ENCODE measurements around the gene SNCG.
"Not testable (repeated sequence)": the region's sequence is repeated elsewhere in the genome, so short reads cannot be mapped to it uniquely, and the experiment has no call there.

The SNCG gene

GRCh38 chr10:86999802-87000403 lies 41.5 kb downstream of the SNCG start:
- not testable (repeated sequence) for H3K9me3 ChIP-seq (ENCODE audit: control insufficient read depth in 1 of 2, low read length in 2 of 2); H3K9ac ChIP-seq (ENCODE audit: low read depth in 1 of 2, low read length in 2 of 2); H3K27me3 ChIP-seq (ENCODE audit: control insufficient read depth in 1 of 2, insufficient read depth in 2 of 2, low read length in 2 of 2); H3K4me3 ChIP-seq (ENCODE audit: low read depth in 1 of 2, low read length in 2 of 2); H3K27ac ChIP-seq (ENCODE audit: low read depth, low read length); H3K36me3 ChIP-seq (ENCODE audit: control insufficient read depth in 1 of 2, insufficient read depth in 2 of 2, low read length in 2 of 2); H3K4me1 ChIP-seq (ENCODE audit: control insufficient read depth in 1 of 2, insufficient read depth in 2 of 2, low read length in 2 of 2)

GRCh38 chr10:87000491-87000890 lies 42.1 kb downstream of the SNCG start:
- no peaks in the 10 kb centered on the region for H3K27me3 ChIP-seq (ENCODE audit: control insufficient read depth in 1 of 2, insufficient read depth in 2 of 2, low read length in 2 of 2)
- no peaks in the 10 kb centered on the region for H3K9me3 ChIP-seq (ENCODE audit: control insufficient read depth in 1 of 2, low read length in 2 of 2)
- H3K4me3 ChIP-seq (ENCODE audit: low read depth in 1 of 2, low read length in 2 of 2): no peak overlapping the region
- H3K36me3 ChIP-seq (ENCODE audit: control insufficient read depth in 1 of 2, insufficient read depth in 2 of 2, low read length in 2 of 2): no peaks in the 10 kb centered on the region
- H3K9ac ChIP-seq (ENCODE audit: low read depth in 1 of 2, low read length in 2 of 2): no peak overlapping the region
- H3K4me1 ChIP-seq (ENCODE audit: control insufficient read depth in 1 of 2, insufficient read depth in 2 of 2, low read length in 2 of 2): no peaks in the 10 kb centered on the region
- H3K27ac ChIP-seq (ENCODE audit: low read depth, low read length): no peak overlapping the region

- H3K4me1 ChIP-seq (ENCODE audit: control insufficient read depth in 1 of 2, insufficient read depth in 2 of 2, low read length in 2 of 2); H3K9ac ChIP-seq (ENCODE audit: low read depth in 1 of 2, low read length in 2 of 2); H3K27ac ChIP-seq (ENCODE audit: low read depth, low read length); H3K27me3 ChIP-seq (ENCODE audit: control insufficient read depth in 1 of 2, insufficient read depth in 2 of 2, low read length in 2 of 2); H3K4me3 ChIP-seq (ENCODE audit: low read depth in 1 of 2, low read length in 2 of 2); H3K9me3 ChIP-seq (ENCODE audit: control insufficient read depth in 1 of 2, low read length in 2 of 2); H3K36me3 ChIP-seq (ENCODE audit: control insufficient read depth in 1 of 2, insufficient read depth in 2 of 2, low read length in 2 of 2): not testable (repeated sequence)
Observed at GRCh38 chr10:87007124-87007523, 48.7 kb downstream of the SNCG start.

- H3K9ac ChIP-seq (ENCODE audit: low read depth in 1 of 2, low read length in 2 of 2); H3K27ac ChIP-seq (ENCODE audit: low read depth, low read length); H3K27me3 ChIP-seq (ENCODE audit: control insufficient read depth in 1 of 2, insufficient read depth in 2 of 2, low read length in 2 of 2); H3K4me3 ChIP-seq (ENCODE audit: low read depth in 1 of 2, low read length in 2 of 2); H3K4me1 ChIP-seq (ENCODE audit: control insufficient read depth in 1 of 2, insufficient read depth in 2 of 2, low read length in 2 of 2); H3K9me3 ChIP-seq (ENCODE audit: control insufficient read depth in 1 of 2, low read length in 2 of 2); H3K36me3 ChIP-seq (ENCODE audit: control insufficient read depth in 1 of 2, insufficient read depth in 2 of 2, low read length in 2 of 2): not testable (repeated sequence)
Observed at GRCh38 chr10:87007674-87008073, 49.3 kb downstream of the SNCG start.

GRCh38 chr10:87008303-87008702 lies 49.9 kb downstream of the SNCG start:
- not testable (repeated sequence) for H3K27me3 ChIP-seq (ENCODE audit: control insufficient read depth in 1 of 2, insufficient read depth in 2 of 2, low read length in 2 of 2); H3K27ac ChIP-seq (ENCODE audit: low read depth, low read length)

GRCh38 chr10:87009134-87009696 lies 50.8 kb downstream of the SNCG start:
- H3K27ac ChIP-seq (ENCODE audit: low read depth, low read length); H3K4me3 ChIP-seq (ENCODE audit: low read depth in 1 of 2, low read length in 2 of 2); H3K4me1 ChIP-seq (ENCODE audit: control insufficient read depth in 1 of 2, insufficient read depth in 2 of 2, low read length in 2 of 2); H3K9ac ChIP-seq (ENCODE audit: low read depth in 1 of 2, low read length in 2 of 2); H3K9me3 ChIP-seq (ENCODE audit: control insufficient read depth in 1 of 2, low read length in 2 of 2); H3K36me3 ChIP-seq (ENCODE audit: control insufficient read depth in 1 of 2, insufficient read depth in 2 of 2, low read length in 2 of 2); H3K27me3 ChIP-seq (ENCODE audit: control insufficient read depth in 1 of 2, insufficient read depth in 2 of 2, low read length in 2 of 2): not testable (repeated sequence)

More at GRCh38 chr10:87008303-87008702, 49.9 kb downstream of the SNCG start:
- H3K9ac ChIP-seq (ENCODE audit: low read depth in 1 of 2, low read length in 2 of 2); H3K36me3 ChIP-seq (ENCODE audit: control insufficient read depth in 1 of 2, insufficient read depth in 2 of 2, low read length in 2 of 2); H3K9me3 ChIP-seq (ENCODE audit: control insufficient read depth in 1 of 2, low read length in 2 of 2); H3K4me3 ChIP-seq (ENCODE audit: low read depth in 1 of 2, low read length in 2 of 2); H3K4me1 ChIP-seq (ENCODE audit: control insufficient read depth in 1 of 2, insufficient read depth in 2 of 2, low read length in 2 of 2): not testable (repeated sequence)

Data from duodenal mucosa (tissue), 2 donors.